ENCODE results near the gene SLC25A38.

- TF ChIP-seq, protein P1, sequence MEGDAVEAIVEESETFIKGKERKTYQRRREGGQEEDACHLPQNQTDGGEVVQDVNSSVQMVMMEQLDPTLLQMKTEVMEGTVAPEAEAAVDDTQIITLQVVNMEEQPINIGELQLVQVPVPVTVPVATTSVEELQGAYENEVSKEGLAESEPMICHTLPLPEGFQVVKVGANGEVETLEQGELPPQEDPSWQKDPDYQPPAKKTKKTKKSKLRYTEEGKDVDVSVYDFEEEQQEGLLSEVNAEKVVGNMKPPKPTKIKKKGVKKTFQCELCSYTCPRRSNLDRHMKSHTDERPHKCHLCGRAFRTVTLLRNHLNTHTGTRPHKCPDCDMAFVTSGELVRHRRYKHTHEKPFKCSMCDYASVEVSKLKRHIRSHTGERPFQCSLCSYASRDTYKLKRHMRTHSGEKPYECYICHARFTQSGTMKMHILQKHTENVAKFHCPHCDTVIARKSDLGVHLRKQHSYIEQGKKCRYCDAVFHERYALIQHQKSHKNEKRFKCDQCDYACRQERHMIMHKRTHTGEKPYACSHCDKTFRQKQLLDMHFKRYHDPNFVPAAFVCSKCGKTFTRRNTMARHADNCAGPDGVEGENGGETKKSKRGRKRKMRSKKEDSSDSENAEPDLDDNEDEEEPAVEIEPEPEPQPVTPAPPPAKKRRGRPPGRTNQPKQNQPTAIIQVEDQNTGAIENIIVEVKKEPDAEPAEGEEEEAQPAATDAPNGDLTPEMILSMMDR (IDR thresholded peaks at IDR 0.05), result no peak
- TF ChIP-seq POLR2A (IDR thresholded peaks at IDR 0.05), result no peak
These were observed 49.2 kb downstream of the SLC25A38 start for GRCh38 chr3:39432342-39432741.
